Mucosa of descending colon (tissue), 3 donors: ENCODE measurements around the gene RNF41. TPM values are rescaled to one million over a fixed set of nuclear protein-coding genes. Genes with fewer than 3 reads are reported as not detected.

ENCODE experiments used
- ATAC-seq: fragments of 200-7000 bp; cut with Tn5 transposase; one replicate; pipeline ENCODE4 v1.9.1; 2020; ENCODE audit warnings: mild to moderate bottlenecking, moderate library complexity
- DNase-seq, 3 donors: peaks; one replicate each; pipeline ENCODE4 v3.0.0-alpha.2; 2020
- H3K36me3 ChIP-seq: fragments of 200-600 bp; one replicate; pipeline ENCODE4 v1.8.0; 2021; ENCODE audit warnings: low read depth, mild to moderate bottlenecking
- H3K4me1 ChIP-seq: fragments of 200-600 bp; one replicate; pipeline ENCODE4 v1.8.0; 2021; ENCODE audit warnings: low read depth, mild to moderate bottlenecking
- H3K4me3 ChIP-seq: fragments of 200-600 bp; one replicate; pipeline ENCODE4 v1.8.0; 2021; ENCODE audit warnings: mild to moderate bottlenecking
- H3K9me3 ChIP-seq: fragments of 200-600 bp; one replicate; pipeline ENCODE4 v1.8.0; 2021; ENCODE audit warnings: mild to moderate bottlenecking
- CTCF ChIP-seq: fragments of 200-600 bp; IDR thresholded peaks from one replicate; pipeline ENCODE4 v1.8.0; 2022; ENCODE audit warnings: antibody characterized with exemption, mild to moderate bottlenecking
- intact Hi-C, 2 donors: fragments of 100-400 bp; cut with DNase I in 1 of 2; cut with micrococcal nuclease in 1 of 2; formaldehyde crosslinking; loops; one replicate each; pipeline versions ENCODE4 v1.11.0 to v1.11.1; 2022; cut with DNase I, micrococcal nuclease
- total RNA-seq, 3 donors: library from RNA; stranded (reverse); fragmentation: NEBNext Ultra II Directional in 2 of 3; extraction: Animal tissue kit (Norgen Biotek cat#: 25700) in 2 of 3; gene quantifications; one replicate each; pipeline versions ENCODE4 v1.2.1 to v1.2.4, GENCODE V29; 2021 to 2023
- donor health status: DM: no; HTN: no; CAD: no; lungs with moderate emphysema.
- donor health status: DM: no; HTN: no; CAD: no.
- donor health status: DM: no; HTN: yes; CAD: no.

RNF41 gene
- total RNA-seq, 3 donors from 2014 or later = 30.4 to 51.5 (median 32.1) TPM

GRCh38 chr12:56220611-56221231 lies 1.0 kb downstream of the RNF41 start:
- no peak for ATAC-seq
- H3K4me1 ChIP-seq = peaks cover 27% of the 10 kb centered on the region

GRCh38 chr12:56219840-56220239 lies 1.9 kb downstream of the RNF41 start:
- Histone ChIP-seq H3K4me1 (peaks cover 27% of the 10 kb centered on the region), H3K9me3 (no peaks in the 10 kb centered on the region), H3K4me3 (no peak overlapping the region), H3K36me3 (peaks cover 4% of the 10 kb centered on the region)
- intact Hi-C loops = no loop called here
- DNase-seq (no peak), ATAC-seq (no peak)
- TF ChIP-seq CTCF = no peak

More at GRCh38 chr12:56220611-56221231, 1.0 kb downstream of the RNF41 start:
- Histone ChIP-seq H3K36me3 (peaks cover 4% of the 10 kb centered on the region), H3K4me3 (peak overlapping the region; percentile 54), H3K9me3 (no peaks in the 10 kb centered on the region)
- no peak for DNase-seq
- no peak for TF ChIP-seq CTCF
- intact Hi-C loops = no loop called here

GRCh38 chr12:56216461-56216860 lies 5.3 kb downstream of the RNF41 start:
- Histone ChIP-seq H3K9me3 (no peaks in the 10 kb centered on the region), H3K4me1 (peaks cover 12% of the 10 kb centered on the region), H3K36me3 (no peaks in the 10 kb centered on the region), H3K4me3 (no peak overlapping the region)
- no peak for TF ChIP-seq CTCF
- intact Hi-C loops = no loop called here
- ATAC-seq = no peak
- DNase-seq = no peak

GRCh38 chr12:56213878-56214277 lies 7.8 kb downstream of the RNF41 start:
- H3K4me3 ChIP-seq = no peak overlapping the region
- intact Hi-C loops = no loop called here
- ATAC-seq (no peak), DNase-seq (no peak)
- no peaks in the 10 kb centered on the region for H3K4me1 ChIP-seq
- TF ChIP-seq CTCF = no peak
- H3K36me3 ChIP-seq = no peaks in the 10 kb centered on the region
- no peaks in the 10 kb centered on the region for H3K9me3 ChIP-seq

GRCh38 chr12:56212361-56212760 lies 9.4 kb downstream of the RNF41 start:
- no peak for ATAC-seq
- TF ChIP-seq CTCF = no peak
- Histone ChIP-seq H3K36me3 (no peaks in the 10 kb centered on the region), H3K4me3 (no peak overlapping the region), H3K9me3 (no peaks in the 10 kb centered on the region), H3K4me1 (no peaks in the 10 kb centered on the region)
- intact Hi-C loops = no loop called here
- no peak for DNase-seq

- H3K36me3 ChIP-seq = no peaks in the 10 kb centered on the region
- H3K4me1 ChIP-seq = no peaks in the 10 kb centered on the region
- no peaks in the 10 kb centered on the region for H3K9me3 ChIP-seq
- TF ChIP-seq CTCF = no peak
- ATAC-seq = peak; percentile 25
- no peak overlapping the region for H3K4me3 ChIP-seq
- DNase-seq = no peak
- intact Hi-C loops = no loop called here
These were observed 13.7 kb downstream of the RNF41 start for GRCh38 chr12:56208006-56208405.
